ENCODE data around the gene PRLR. TPM values are rescaled to one million over a fixed set of nuclear protein-coding genes. Genes with fewer than 3 reads are reported as not detected.

Gene PRLR
- total and polyA plus RNA-seq, 2 of the 13 experiments (the other 11 are each of a cell fraction or from before 2014, with no cell fraction given): 12.2 to 13.3 TPM

DNA sequence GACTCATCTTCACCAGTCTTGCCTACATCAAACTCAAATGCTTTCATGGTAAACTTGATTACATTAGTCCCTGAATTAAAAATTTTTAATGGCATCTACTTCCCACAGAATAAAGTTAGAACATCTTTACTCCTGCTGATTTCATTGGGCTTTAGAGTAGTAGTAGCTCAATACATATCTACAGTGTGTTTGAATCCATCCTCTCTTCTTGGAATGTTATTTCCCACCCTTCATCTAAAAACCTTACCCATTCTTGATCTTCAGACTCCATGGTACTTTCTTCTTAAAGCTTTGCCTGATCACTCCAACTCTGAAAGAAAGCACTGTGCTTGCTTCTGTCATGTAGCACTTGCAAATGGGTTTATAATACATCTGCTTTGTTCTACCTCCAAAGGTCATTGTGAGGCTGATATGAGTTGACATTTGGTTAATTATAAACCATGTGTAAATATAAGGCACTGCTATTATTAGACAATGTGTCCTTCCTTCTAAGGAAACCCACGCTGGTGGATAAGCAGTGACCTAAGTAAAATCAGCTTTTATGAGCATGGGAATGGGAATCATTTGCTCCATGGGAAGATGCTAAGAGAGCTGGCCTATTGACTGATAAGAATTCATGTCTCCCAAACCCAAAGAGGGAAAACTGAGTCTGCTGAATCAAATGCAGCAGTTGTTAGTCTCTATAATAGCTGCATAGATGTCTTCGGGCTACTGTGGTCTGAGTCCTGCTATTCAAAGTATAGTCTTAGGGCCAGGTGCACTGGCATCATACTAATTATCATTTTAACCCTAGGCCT, 7.5 kb upstream of the PRLR start (continued):
- TF ChIP-seq, protein P1, sequence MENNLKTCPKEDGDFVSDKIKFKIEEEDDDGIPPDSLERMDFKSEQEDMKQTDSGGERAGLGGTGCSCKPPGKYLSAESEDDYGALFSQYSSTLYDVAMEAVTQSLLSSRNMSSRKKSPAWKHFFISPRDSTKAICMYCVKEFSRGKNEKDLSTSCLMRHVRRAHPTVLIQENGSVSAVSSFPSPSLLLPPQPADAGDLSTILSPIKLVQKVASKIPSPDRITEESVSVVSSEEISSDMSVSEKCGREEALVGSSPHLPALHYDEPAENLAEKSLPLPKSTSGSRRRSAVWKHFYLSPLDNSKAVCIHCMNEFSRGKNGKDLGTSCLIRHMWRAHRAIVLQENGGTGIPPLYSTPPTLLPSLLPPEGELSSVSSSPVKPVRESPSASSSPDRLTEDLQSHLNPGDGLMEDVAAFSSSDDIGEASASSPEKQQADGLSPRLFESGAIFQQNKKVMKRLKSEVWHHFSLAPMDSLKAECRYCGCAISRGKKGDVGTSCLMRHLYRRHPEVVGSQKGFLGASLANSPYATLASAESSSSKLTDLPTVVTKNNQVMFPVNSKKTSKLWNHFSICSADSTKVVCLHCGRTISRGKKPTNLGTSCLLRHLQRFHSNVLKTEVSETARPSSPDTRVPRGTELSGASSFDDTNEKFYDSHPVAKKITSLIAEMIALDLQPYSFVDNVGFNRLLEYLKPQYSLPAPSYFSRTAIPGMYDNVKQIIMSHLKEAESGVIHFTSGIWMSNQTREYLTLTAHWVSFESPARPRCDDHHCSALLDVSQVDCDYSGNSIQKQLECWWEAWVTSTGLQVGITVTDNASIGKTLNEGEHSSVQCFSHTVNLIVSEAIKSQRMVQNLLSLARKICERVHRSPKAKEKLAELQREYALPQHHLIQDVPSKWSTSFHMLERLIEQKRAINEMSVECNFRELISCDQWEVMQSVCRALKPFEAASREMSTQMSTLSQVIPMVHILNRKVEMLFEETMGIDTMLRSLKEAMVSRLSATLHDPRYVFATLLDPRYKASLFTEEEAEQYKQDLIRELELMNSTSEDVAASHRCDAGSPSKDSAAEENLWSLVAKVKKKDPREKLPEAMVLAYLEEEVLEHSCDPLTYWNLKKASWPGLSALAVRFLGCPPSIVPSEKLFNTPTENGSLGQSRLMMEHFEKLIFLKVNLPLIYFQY (CRISPR knock-in tag; IDR thresholded peaks at IDR 0.05; ENCODE audit: borderline replicate concordance): no peak
- TF ChIP-seq FOXA1 (IDR thresholded peaks at IDR 0.05) (no peak), FOXA1 (CRISPR knock-in tag; IDR thresholded peaks at IDR 0.05) (peak; percentile 58), EED (CRISPR knock-in tag; IDR thresholded peaks at IDR 0.05) (no peak), IKZF1 (IDR thresholded peaks at IDR 0.05) (no peak), MAFG (CRISPR knock-in tag; IDR thresholded peaks at IDR 0.05) (no peak), ATAD3A (CRISPR knock-in tag; IDR thresholded peaks at IDR 0.05) (no peak), MIER2 (CRISPR knock-in tag; IDR thresholded peaks at IDR 0.05) (no peak), HDAC1 (CRISPR knock-in tag; IDR thresholded peaks at IDR 0.05) (peak; percentile 47; the same call in 1 of the 2 replicates), ZNF431 (CRISPR knock-in tag; IDR thresholded peaks at IDR 0.05; ENCODE audit: borderline replicate concordance, low read depth) (no peak), TOE1 (CRISPR knock-in tag; IDR thresholded peaks at IDR 0.05) (no peak), ZMYM4 (CRISPR knock-in tag; IDR thresholded peaks at IDR 0.05) (0 out of 2 replicates have a peak, but pooled peaks have one; percentile 21), MXD4 (CRISPR knock-in tag; IDR thresholded peaks at IDR 0.05) (no peak), REPIN1 (CRISPR knock-in tag; IDR thresholded peaks at IDR 0.05; ENCODE audit: borderline replicate concordance, low read depth) (no peak), KLF11 (CRISPR knock-in tag; IDR thresholded peaks at IDR 0.05) (no peak), ZFP36 (IDR thresholded peaks at IDR 0.05; ENCODE audit: borderline replicate concordance, low read depth, low read length, partially characterized antibody) (no peak), TEAD2 (CRISPR knock-in tag; IDR thresholded peaks at IDR 0.05) (no peak)
- TF ChIP-seq, protein P2, sequence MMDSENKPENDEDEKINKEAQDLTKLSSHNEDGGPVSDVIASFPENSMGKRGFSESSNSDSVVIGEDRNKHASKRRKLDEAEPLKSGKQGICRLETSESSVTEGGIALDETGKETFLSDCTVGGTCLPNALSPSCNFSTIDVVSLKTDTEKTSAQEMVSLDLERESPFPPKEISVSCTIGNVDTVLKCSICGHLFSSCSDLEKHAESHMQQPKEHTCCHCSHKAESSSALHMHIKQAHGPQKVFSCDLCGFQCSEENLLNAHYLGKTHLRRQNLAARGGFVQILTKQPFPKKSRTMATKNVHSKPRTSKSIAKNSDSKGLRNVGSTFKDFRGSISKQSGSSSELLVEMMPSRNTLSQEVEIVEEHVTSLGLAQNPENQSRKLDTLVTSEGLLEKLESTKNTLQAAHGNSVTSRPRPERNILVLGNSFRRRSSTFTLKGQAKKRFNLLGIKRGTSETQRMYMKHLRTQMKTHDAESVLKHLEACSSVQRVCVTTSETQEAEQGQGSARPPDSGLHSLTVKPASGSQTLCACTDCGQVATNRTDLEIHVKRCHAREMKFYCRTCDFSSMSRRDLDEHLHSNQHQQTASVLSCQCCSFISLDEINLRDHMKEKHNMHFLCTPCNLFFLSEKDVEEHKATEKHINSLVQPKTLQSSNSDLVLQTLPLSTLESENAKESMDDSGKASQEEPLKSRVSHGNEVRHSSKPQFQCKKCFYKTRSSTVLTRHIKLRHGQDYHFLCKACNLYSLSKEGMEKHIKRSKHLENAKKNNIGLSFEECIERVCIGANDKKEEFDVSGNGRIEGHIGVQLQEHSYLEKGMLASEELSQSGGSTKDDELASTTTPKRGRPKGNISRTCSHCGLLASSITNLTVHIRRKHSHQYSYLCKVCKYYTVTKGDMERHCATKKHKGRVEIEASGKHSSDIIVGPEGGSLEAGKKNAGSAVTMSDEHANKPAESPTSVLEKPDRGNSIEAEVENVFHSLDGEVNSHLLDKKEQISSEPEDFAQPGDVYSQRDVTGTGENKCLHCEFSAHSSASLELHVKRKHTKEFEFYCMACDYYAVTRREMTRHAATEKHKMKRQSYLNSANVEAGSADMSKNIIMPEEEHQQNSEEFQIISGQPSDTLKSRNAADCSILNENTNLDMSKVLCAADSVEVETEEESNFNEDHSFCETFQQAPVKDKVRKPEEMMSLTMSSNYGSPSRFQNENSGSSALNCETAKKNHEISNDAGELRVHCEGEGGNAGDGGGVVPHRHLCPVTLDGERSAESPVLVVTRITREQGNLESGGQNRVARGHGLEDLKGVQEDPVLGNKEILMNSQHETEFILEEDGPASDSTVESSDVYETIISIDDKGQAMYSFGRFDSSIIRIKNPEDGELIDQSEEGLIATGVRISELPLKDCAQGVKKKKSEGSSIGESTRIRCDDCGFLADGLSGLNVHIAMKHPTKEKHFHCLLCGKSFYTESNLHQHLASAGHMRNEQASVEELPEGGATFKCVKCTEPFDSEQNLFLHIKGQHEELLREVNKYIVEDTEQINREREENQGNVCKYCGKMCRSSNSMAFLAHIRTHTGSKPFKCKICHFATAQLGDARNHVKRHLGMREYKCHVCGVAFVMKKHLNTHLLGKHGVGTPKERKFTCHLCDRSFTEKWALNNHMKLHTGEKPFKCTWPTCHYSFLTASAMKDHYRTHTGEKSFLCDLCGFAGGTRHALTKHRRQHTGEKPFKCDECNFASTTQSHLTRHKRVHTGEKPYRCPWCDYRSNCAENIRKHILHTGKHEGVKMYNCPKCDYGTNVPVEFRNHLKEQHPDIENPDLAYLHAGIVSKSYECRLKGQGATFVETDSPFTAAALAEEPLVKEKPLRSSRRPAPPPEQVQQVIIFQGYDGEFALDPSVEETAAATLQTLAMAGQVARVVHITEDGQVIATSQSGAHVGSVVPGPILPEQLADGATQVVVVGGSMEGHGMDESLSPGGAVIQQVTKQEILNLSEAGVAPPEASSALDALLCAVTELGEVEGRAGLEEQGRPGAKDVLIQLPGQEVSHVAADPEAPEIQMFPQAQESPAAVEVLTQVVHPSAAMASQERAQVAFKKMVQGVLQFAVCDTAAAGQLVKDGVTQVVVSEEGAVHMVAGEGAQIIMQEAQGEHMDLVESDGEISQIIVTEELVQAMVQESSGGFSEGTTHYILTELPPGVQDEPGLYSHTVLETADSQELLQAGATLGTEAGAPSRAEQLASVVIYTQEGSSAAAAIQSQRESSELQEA (CRISPR knock-in tag; IDR thresholded peaks at IDR 0.05; ENCODE audit: not compliant biosample characterization): no peak
- TF ChIP-seq, protein P3, sequence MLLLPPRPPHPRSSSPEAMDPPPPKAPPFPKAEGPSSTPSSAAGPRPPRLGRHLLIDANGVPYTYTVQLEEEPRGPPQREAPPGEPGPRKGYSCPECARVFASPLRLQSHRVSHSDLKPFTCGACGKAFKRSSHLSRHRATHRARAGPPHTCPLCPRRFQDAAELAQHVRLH (CRISPR knock-in tag; IDR thresholded peaks at IDR 0.05; ENCODE audit: borderline replicate concordance, low read depth): no peak
